Non-pigmented ciliary epithelial cell (primary cell): Measurements from ENCODE around the gene SGMS1.
"Not testable (repeated sequence)": the region's sequence is repeated elsewhere in the genome, so short reads cannot be mapped to it uniquely, and the experiment has no call there.

Source experiments
- DNase-seq: peaks from one replicate; pipeline ENCODE4 v3.0.0-alpha.2; 2010; ENCODE audit warnings: low read depth

The SGMS1 gene

GRCh38 chr10:50469288-50469687 is 154.5 kb downstream of the SGMS1 start:
- no peak for DNase-seq

- no peak for DNase-seq
Observed at GRCh38 chr10:50467209-50467608, 156.5 kb downstream of the SGMS1 start.

GRCh38 chr10:50464004-50464409 is 159.7 kb downstream of the SGMS1 start:
- no peak for DNase-seq

GRCh38 chr10:50461834-50462233 is 161.9 kb downstream of the SGMS1 start:
- no peak for DNase-seq

DNA sequence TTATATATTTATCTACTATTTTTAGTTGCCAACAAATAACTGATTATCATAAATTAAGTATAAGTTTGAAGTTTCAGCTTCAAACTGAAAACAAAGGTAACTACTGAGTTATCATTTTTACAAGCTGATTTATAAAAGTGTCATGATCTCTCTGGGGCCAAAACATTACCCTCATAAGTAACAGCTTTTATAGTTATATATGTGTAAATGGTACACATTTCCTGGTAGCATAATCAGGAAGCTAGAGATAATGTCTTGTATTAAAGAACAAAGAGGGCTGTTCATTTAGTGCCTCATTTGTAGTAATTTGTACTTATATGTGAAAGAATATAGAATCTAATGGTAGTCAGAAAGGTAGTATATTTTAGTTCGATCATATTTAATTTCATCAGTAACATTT is 162.6 kb downstream of the SGMS1 start:
- DNase-seq, result no peak

GRCh38 chr10:50456719-50457118 is 167.0 kb downstream of the SGMS1 start:
- no peak for DNase-seq

DNA sequence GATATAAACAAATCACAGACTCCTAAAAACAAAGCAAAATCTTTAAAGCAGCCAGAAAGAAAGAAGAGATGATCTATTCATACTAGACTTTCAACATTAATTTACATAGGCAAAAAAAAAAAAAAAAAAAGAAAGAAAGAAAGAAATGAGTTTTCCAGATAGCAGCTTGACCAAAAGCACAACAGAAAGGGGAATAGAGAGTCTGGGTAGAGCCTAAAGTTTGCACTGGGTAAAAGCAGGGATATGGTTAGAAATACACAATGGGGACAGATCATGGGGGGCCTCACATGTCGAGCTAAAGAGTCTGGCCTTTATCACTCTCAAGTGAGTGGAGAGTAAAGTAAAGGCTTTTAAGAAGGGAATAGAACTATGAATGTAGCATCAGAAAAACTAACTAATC is 169.8 kb downstream of the SGMS1 start:
- no peak for DNase-seq

- DNase-seq, result no peak
Observed at GRCh38 chr10:50452603-50453002, 171.2 kb downstream of the SGMS1 start.

DNA sequence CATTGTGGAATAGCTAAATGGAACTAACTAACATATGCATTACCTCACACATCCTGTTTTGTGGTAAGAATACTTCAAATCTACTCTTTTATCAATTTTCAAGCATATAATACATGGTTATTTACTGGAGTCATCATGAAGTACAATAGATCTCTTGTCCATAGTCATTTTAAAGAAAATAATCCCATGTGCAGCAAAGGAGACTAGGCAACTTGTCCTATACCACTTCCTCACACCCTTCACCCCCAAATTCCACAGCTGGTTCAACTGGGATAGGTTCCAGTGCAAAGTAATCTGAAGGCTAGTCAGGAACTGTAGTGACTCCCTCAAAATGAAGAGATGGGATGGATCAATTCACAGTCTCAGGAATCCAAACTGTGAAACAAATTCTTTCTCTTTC is 176.1 kb downstream of the SGMS1 start:
- DNase-seq, result no peak

DNA sequence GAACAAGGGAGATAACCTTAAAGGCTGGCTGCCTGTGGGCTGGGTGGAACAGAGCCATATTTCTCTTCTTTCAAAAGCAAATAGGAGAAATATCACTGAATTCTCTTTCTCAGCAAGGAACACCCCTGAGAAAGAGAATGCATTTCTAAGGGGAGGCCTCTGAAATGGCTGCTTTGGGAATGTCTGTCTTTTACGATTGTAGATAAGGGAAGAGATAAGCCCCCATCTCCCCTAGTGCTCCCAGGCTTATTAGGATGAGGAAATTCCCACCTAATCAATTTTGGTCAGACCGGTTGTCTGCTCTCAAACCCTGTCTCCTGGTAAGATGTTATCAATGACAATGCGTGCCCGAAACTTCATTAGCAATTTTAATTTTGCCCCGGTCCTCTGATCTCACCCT is 178.0 kb downstream of the SGMS1 start:
- not testable (repeated sequence) for DNase-seq

GRCh38 chr10:50440489-50440888 is 183.3 kb downstream of the SGMS1 start:
- no peak for DNase-seq

DNA sequence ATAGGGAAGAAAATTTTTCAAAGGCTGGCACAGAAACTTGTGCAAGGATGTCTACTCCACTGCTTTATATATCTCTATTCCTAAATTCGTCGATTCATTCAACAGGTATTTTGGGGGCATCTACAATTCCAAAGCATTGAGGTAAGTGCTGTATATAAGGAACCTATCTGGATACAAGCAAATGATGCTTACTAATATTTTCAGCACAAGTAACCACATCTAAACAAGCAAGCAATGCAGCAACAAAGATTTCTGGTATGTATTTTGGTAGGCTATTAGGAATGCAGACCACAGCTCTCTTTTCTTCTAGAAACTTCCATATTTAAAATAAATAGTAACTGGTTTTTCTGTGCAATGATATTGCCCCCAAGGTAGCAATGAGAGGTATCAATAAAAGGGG is 183.9 kb downstream of the SGMS1 start:
- DNase-seq, result no peak

DNA sequence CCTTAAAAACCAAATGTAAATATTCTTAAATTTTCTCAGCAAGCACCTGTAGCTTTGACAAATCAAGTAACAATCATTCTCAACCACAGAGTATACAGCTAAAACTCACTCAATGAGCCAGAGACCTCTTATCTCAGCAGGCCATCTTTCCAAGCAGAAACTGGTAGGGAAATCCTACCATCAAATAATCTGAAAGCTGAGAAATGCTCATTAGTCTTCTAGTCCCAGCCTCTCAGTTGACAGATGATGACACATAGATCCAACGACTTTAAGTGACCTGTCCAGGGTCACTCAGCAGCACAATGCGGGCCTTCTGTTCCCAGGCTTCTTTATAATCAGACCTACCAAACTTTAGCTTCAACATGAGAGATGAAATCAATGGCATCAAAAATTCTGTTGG is 184.6 kb downstream of the SGMS1 start:
- no peak for DNase-seq

- DNase-seq, result no peak
Observed at GRCh38 chr10:50438049-50438936, 185.5 kb downstream of the SGMS1 start.

GRCh38 chr10:50437248-50437647 is 186.5 kb downstream of the SGMS1 start:
- DNase-seq, result no peak

GRCh38 chr10:50436805-50437204 is 187.0 kb downstream of the SGMS1 start:
- DNase-seq, result no peak

DNA sequence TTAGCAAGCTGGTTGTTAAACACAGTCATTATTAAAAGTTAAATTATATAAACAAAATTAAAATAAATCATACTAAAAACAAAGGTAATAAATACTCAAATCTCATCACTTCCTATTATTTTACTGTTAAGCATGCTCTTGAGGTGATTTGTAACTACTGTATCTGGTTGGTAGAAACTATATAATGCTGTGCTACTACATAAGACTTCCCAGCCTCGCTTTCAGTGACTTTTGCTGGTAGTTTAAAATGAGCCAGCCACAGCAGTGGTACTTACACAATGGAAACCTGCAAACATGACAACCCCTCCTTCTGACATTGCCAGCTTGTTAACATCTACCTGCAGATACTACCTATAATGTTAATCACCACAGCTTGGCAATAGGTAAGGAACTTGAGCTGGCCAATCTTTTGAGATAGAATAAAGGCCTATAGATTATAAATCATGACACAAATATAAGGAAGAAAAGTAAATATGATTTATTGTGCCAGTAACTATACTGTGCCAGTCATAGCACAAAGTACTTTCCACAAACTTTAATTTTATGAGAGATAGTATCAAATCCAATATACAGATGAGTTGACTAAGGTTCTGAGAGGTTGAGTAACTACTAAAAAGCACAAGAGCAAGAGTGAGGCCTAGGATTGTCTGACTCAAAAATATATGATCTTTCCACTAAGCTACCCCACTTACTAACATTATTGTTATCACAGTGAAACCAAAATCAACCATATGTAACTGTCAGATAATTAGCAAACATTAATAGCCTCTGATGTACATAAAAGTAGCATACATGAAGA is 191.3 kb downstream of the SGMS1 start:
- no peak for DNase-seq

DNA sequence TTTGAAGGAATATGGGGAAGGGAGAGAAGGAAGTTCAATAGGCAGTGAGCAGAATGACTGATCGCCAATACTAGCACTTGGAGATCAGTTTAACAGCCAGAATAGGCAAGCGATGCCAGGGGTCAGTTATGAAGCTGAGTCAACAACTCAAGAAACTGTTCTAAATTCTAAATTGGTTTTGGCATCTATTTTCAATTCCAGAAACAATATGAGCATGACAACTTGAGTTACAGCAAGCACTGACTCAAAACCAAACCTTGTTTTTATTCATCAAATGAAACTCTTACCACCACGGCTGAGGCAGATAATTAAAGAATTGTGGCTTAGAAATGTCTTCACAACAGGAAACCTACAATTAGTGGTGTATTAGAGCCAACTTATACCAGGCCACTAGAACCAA is 192.0 kb downstream of the SGMS1 start:
- no peak for DNase-seq

- DNase-seq, result no peak
Observed at GRCh38 chr10:50431133-50431532, 192.6 kb downstream of the SGMS1 start.

GRCh38 chr10:50426485-50426884 is 197.3 kb downstream of the SGMS1 start:
- DNase-seq, result no peak

- DNase-seq, result not testable (repeated sequence)
Observed at GRCh38 chr10:50425215-50425614, 198.5 kb downstream of the SGMS1 start.

GRCh38 chr10:50423448-50423847 is 200.3 kb downstream of the SGMS1 start:
- DNase-seq, result no peak

DNA sequence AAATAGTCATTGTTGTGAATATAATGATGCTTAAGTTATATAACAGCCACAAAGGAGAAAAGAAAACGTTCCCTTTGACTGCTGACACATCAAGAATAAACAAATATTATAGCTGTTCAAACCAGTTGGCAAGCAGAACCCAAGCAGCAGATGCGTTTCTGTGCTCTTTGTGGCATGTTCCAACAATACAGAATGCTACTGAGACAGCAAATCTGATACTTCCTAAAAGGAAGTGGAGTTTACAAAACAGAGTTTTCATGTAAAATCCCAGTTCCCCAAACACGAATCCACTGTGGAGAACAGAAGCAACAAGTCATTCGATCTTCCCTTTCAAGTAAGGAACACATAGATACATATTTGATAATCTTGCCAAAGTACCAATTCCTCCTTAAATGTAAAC is 201.5 kb downstream of the SGMS1 start:
- DNase-seq, result no peak
